Measurements from ENCODE around the gene BCAS2. TPM values are rescaled to one million over a fixed set of nuclear protein-coding genes. Genes with fewer than 3 reads are reported as not detected.

The BCAS2 gene
- polyA plus RNA-seq, 4 donors, result 59.4 to 72.9 (median 70.2) TPM

Other genes starting within 250 kb of the BCAS2 start
- gene TRIM33, start 70.4 kb downstream of the BCAS2 start, polyA plus RNA-seq (ENCODE audit: insufficient read length in 4 of 4), result 10 to 100 TPM; 38.6 to 54.6 (median 53.3) TPM
- gene DENND2C, start 88.4 kb upstream of the BCAS2 start, polyA plus RNA-seq (ENCODE audit: insufficient read length in 4 of 4), result 1 to 10 TPM; 3.2 to 4.8 (median 3.8) TPM
- not detected for gene AMPD1, start 113.9 kb upstream of the BCAS2 start, polyA plus RNA-seq (ENCODE audit: insufficient read length in 4 of 4)
- gene NRAS, start 135.2 kb upstream of the BCAS2 start, polyA plus RNA-seq (ENCODE audit: insufficient read length in 4 of 4), result 10 to 100 TPM; 66.3 to 81.2 (median 76.5) TPM
- 100 to 1,000 TPM; 405 to 482 (median 468) TPM for gene CSDE1, start 176.4 kb upstream of the BCAS2 start, polyA plus RNA-seq (ENCODE audit: insufficient read length in 4 of 4)
- gene SIKE1, start 199.1 kb upstream of the BCAS2 start, polyA plus RNA-seq (ENCODE audit: insufficient read length in 4 of 4), result 10 to 100 TPM; 49.0 to 55.7 (median 52.8) TPM